Measurements from ENCODE around the gene NDUFAF8. TPM values are rescaled to one million over a fixed set of nuclear protein-coding genes. Genes with fewer than 3 reads are reported as not detected.

The NDUFAF8 gene
- total RNA-seq, 3 donors from 2014 or later = 24.5 to 31.6 (median 31.2) TPM

GRCh38 chr17:81236784-81237183 is 2.3 kb upstream of the NDUFAF8 start:
- H3K4me3 ChIP-seq = no peak overlapping the region
- ATAC-seq (no peak), DNase-seq (no peak)
- peaks cover 2% of the 10 kb centered on the region for H3K36me3 ChIP-seq (ENCODE audit: low read depth)
- TF ChIP-seq CTCF (IDR thresholded peaks at IDR 0.05) = no peak
- intact Hi-C loops (cut with DNase I, micrococcal nuclease) = no loop called here
- H3K4me1 ChIP-seq (ENCODE audit: low read depth) = peaks cover 19% of the 10 kb centered on the region
- no peaks in the 10 kb centered on the region for H3K9me3 ChIP-seq

GRCh38 chr17:81237591-81238489 is 1.3 kb upstream of the NDUFAF8 start:
- Histone ChIP-seq H3K4me1 (ENCODE audit: low read depth) (peaks cover 19% of the 10 kb centered on the region), H3K4me3 (peak overlapping the region; percentile 98), H3K36me3 (ENCODE audit: low read depth) (peaks cover 2% of the 10 kb centered on the region), H3K9me3 (no peaks in the 10 kb centered on the region)
- no peak for TF ChIP-seq CTCF (IDR thresholded peaks at IDR 0.05)
- intact Hi-C loops (cut with DNase I, micrococcal nuclease) = no loop called here
- DNase-seq (no peak), ATAC-seq (no peak)

- intact Hi-C loops (cut with DNase I, micrococcal nuclease) = no loop called here
- DNase-seq (no peak), ATAC-seq (no peak)
- TF ChIP-seq CTCF (IDR thresholded peaks at IDR 0.05) = no peak
- H3K4me1 ChIP-seq (ENCODE audit: low read depth) = peaks cover 19% of the 10 kb centered on the region
- peaks cover 2% of the 10 kb centered on the region for H3K36me3 ChIP-seq (ENCODE audit: low read depth)
- H3K4me3 ChIP-seq = peak overlapping the region; percentile 98
- no peaks in the 10 kb centered on the region for H3K9me3 ChIP-seq
These were observed 666 bp upstream of the NDUFAF8 start for GRCh38 chr17:81238490-81238814.

- Histone ChIP-seq H3K36me3 (ENCODE audit: low read depth) (peaks cover 2% of the 10 kb centered on the region), H3K4me1 (ENCODE audit: low read depth) (peaks cover 19% of the 10 kb centered on the region), H3K9me3 (no peaks in the 10 kb centered on the region), H3K4me3 (peak overlapping the region; percentile 98)
- peak; percentile 1 for ATAC-seq
- TF ChIP-seq CTCF (IDR thresholded peaks at IDR 0.05) = no peak
- intact Hi-C loops (cut with DNase I, micrococcal nuclease) = no loop called here
- DNase-seq = no peak
These were observed 817 bp downstream of the NDUFAF8 start for GRCh38 chr17:81239714-81240555.

GRCh38 chr17:81240761-81241160 is 1.6 kb downstream of the NDUFAF8 start:
- Histone ChIP-seq H3K36me3 (ENCODE audit: low read depth) (peaks cover 2% of the 10 kb centered on the region), H3K4me1 (ENCODE audit: low read depth) (peaks cover 19% of the 10 kb centered on the region), H3K4me3 (no peak overlapping the region), H3K9me3 (no peaks in the 10 kb centered on the region)
- DNase-seq (no peak), ATAC-seq (no peak)
- TF ChIP-seq CTCF (IDR thresholded peaks at IDR 0.05) = no peak
- intact Hi-C loops (cut with DNase I, micrococcal nuclease) = no loop called here
